Measurements from ENCODE around the gene EPHB4.
A peak's percentile ranks its signal among the peaks of the same experiment; 100 is the strongest.

The EPHB4 gene

DNA sequence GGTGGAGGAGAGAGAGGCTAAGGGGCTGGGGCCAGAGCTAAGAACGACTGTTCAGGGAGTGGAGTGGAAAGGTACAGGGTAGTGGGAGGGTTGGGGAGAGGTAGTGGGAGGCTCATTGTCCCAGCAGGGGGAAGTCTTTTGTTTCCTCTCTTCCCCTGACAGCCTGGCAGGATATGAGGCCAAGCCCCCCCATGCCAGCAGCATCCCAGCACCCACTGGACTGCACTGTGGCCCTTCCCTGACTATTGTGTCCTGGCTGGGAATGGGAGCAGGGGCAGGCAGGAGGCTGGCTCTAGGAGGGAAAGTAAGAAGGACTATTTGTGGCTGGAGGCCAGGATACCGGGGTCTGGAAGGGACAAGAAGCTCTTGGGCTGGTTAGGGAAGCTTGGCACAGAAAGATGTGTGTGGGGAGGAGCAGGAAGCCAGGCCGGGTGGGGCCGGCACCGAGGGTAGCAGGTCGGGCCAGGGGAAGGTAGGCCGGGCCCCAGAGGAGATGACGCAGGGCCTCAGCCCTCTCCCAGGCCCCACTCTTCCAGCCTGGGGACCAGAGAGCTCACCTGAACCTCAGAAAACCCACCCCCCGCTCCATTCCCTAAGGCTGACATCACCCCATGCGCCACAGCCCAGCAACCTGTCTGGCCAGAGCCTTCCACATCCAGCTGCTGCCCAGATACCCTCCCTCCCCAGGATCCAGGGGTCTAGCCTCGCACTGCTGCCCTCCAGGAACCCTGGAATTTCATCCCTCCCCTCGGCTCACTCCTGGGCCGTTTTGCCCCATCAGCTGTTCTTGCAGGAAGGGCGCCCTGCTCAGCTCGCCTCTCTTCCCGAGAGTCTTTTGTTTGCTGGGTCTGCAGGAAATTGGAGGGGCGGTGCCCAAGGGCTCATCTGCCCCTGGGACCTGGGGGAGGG, 8.8 kb upstream of the EPHB4 start:
- no peak overlapping the region for H3K27ac ChIP-seq

DNA sequence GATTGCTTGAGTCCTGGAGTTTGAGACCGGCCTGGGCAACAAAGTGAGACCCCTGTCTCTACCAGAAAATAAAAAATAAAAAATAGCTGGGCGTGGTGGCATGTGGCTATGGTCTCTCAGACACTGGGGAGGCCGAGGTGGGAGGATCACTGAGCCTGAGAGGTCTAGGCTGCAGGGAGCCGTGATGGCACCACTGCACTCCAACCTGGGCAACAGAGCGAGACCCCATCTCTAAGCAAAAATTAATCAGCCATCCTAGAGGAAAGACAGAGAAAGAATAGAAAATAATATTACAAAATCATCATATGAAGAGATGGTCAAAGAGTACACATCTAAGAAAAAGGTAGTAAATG, 4.9 kb upstream of the EPHB4 start:
- no peaks in the 10 kb centered on the region for H3K36me3 ChIP-seq
- H3K9me3 ChIP-seq, result no peaks in the 10 kb centered on the region
- H3K27ac ChIP-seq, result no peak overlapping the region
- peaks cover 71% of the 10 kb centered on the region for H3K27me3 ChIP-seq
- TF ChIP-seq, protein P1, sequence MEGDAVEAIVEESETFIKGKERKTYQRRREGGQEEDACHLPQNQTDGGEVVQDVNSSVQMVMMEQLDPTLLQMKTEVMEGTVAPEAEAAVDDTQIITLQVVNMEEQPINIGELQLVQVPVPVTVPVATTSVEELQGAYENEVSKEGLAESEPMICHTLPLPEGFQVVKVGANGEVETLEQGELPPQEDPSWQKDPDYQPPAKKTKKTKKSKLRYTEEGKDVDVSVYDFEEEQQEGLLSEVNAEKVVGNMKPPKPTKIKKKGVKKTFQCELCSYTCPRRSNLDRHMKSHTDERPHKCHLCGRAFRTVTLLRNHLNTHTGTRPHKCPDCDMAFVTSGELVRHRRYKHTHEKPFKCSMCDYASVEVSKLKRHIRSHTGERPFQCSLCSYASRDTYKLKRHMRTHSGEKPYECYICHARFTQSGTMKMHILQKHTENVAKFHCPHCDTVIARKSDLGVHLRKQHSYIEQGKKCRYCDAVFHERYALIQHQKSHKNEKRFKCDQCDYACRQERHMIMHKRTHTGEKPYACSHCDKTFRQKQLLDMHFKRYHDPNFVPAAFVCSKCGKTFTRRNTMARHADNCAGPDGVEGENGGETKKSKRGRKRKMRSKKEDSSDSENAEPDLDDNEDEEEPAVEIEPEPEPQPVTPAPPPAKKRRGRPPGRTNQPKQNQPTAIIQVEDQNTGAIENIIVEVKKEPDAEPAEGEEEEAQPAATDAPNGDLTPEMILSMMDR (IDR thresholded peaks at IDR 0.05), result no peak
- H3K4me1 ChIP-seq (ENCODE audit: control insufficient read depth in 1 of 2, insufficient read depth in 1 of 2, low read depth in 1 of 2, low read length in 1 of 2), result peaks cover 13 to 15% of the 10 kb centered on the region in 2 experiments
- H3K4me3 ChIP-seq (ENCODE audit: low read depth in 1 of 2, low read length in 1 of 2), result no peak overlapping the region

More for the DNA sequence above, 8.8 kb upstream of the EPHB4 start:
- TF ChIP-seq, protein P1 (IDR thresholded peaks at IDR 0.05), result no peak
- no peaks in the 10 kb centered on the region for H3K9me3 ChIP-seq
- H3K36me3 ChIP-seq, result no peaks in the 10 kb centered on the region
- H3K4me3 ChIP-seq (ENCODE audit: low read depth in 1 of 2, low read length in 1 of 2), result no peak overlapping the region
- peaks cover 32% of the 10 kb centered on the region for H3K27me3 ChIP-seq
- H3K4me1 ChIP-seq (ENCODE audit: control insufficient read depth in 1 of 2, insufficient read depth in 1 of 2, low read depth in 1 of 2, low read length in 1 of 2), result peaks cover 9 to 10% of the 10 kb centered on the region in 2 experiments

DNA sequence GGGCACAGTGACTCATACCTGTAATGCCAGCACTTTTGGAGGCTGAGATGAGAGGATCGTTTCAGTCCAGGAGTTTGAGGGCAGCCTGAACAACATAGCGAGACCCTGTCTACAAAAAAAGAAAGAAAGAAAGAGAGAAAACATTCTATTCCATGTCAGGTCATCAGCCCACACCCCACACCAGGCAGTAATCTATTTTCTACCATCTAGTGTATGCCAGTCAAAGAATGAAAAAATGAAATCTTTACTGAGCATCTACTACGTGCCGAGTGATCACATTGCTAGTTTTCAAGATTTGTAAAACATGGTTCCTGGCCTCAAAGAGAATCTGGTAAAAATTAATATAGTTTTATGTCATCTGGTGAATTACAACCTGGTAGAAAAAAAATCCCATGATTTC, 3.1 kb upstream of the EPHB4 start:
- TF ChIP-seq, protein P1 (IDR thresholded peaks at IDR 0.05), result no peak

DNA sequence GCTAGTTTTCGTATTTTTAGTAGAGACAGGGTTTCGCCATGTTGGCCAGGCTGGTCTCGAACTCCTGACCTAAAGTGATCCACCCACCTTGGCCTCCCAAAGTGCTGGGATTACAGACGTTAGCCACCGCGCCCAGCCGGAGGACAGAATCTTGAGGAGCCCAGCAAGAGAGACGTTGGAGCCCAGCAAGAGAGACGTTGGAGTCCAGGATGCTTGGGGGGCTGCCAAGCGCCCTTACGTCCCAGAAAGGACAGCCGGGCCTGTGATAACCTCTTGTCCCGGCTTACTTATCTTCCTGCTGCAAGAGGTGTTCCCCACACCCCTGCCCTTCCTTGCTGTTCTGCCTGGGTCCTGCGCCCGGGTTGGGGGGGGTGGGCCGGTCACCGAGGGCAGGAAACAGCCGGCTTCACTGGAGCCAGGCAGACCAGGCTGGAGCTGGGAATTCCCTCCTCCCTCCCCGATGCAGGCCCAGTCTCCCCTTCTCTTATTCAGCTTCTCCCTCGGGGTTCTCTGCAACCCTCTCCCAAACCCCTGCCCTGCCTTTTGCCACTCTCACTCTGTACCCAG, 1.9 kb upstream of the EPHB4 start:
- Histone ChIP-seq H3K27me3 (peaks cover 75% of the 10 kb centered on the region), H3K9me3 (no peaks in the 10 kb centered on the region), H3K4me1 (ENCODE audit: control insufficient read depth in 1 of 2, insufficient read depth in 1 of 2, low read depth in 1 of 2, low read length in 1 of 2) (peaks cover 32 to 34% of the 10 kb centered on the region in 2 experiments), H3K36me3 (no peaks in the 10 kb centered on the region), H3K27ac (no peak overlapping the region), H3K4me3 (ENCODE audit: low read depth in 1 of 2, low read length in 1 of 2) (no peak overlapping the region)
- TF ChIP-seq, protein P1 (IDR thresholded peaks at IDR 0.05), result no peak

More for the DNA sequence above, 3.1 kb upstream of the EPHB4 start:
- Histone ChIP-seq H3K4me3 (ENCODE audit: low read depth in 1 of 2, low read length in 1 of 2) (no peak overlapping the region), H3K4me1 (ENCODE audit: control insufficient read depth in 1 of 2, insufficient read depth in 1 of 2, low read depth in 1 of 2, low read length in 1 of 2) (peaks cover 20 to 22% of the 10 kb centered on the region in 2 experiments), H3K36me3 (no peaks in the 10 kb centered on the region), H3K27ac (no peak overlapping the region), H3K9me3 (no peaks in the 10 kb centered on the region), H3K27me3 (peaks cover 80% of the 10 kb centered on the region)

DNA sequence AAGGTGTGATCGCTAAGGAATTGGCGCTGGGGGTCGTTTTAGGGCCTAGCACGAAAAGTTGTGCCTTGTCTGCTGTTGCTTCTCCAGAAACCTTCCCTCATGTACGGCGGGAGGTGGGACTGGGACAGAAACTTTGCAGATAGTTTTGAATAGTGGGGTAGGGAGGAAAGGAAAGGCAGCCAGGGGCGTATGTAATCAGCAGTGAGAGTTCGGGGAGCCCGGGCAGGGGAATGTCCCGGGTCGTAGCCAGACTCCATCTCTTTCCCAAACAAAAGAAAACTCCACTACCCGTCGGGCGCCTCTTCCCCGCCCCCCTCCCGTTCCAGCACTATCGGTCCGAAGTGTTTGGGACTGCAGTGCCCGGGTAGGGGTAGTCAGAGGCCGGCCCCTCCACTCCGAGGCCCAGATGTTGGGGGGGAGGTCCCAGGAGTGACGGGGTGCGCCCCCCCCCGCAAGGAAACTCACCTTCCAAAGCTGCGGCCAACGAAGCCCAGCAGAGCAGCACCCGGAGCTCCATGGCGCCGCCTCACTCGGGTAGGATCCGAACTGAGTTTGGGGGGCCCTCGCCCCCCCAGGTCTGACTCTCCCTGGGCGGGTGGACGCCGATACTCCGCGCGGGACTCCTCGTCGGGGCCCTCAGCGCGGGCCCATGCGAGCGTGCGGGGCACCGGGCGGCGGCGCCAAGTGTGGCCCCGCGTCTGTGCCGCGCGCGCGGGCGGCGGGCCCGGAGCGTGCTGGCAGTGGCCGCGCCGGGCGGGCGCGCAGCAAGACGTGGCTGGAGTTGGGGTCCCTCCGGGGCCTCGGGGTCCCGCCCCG, 601 bp downstream of the EPHB4 start:
- peaks cover 23% of the 10 kb centered on the region for H3K36me3 ChIP-seq
- TF ChIP-seq, protein P1 (IDR thresholded peaks at IDR 0.05), result no peak
- H3K27me3 ChIP-seq, result peaks cover 54% of the 10 kb centered on the region
- peak overlapping the region; percentile 85 for H3K27ac ChIP-seq
- no peaks in the 10 kb centered on the region for H3K9me3 ChIP-seq
- H3K4me3 ChIP-seq (ENCODE audit: low read depth in 1 of 2, low read length in 1 of 2), result peak overlapping the region; percentile 70 to 72
- peaks cover 33 to 37% of the 10 kb centered on the region in 2 experiments for H3K4me1 ChIP-seq (ENCODE audit: control insufficient read depth in 1 of 2, insufficient read depth in 1 of 2, low read depth in 1 of 2, low read length in 1 of 2)

All from neutrophil (primary cell).